NCI-H82 treated with DMSO at 0.1 percent for 48 hours (cell line): ENCODE measurements around the gene HMCN1.

Experiments used
- DNase-seq: peaks from one replicate; lab custom pipeline; 2025; ENCODE audit not compliant: unreplicated experiment; lab: John Stamatoyannopoulos, UW

The HMCN1 gene

GRCh38 chr1:185733818-185734735 is at the start of gene HMCN1:
HMCN1 (plus strand) TSS chr1:185734391; CDS start chr1:185734780, 389 bp downstream.
- DNase-seq: peak; percentile 19

- DNase-seq: no peak
Measured at GRCh38 chr1:185686821-185687778, 47.1 kb upstream of the HMCN1 start.

- DNase-seq: no peak
Measured at GRCh38 chr1:185690527-185690926, 43.7 kb upstream of the HMCN1 start.

- DNase-seq: no peak
Measured at GRCh38 chr1:185693654-185694053, 40.5 kb upstream of the HMCN1 start.

GRCh38 chr1:185694081-185694480 is 40.1 kb upstream of the HMCN1 start:
- no peak for DNase-seq

GRCh38 chr1:185695299-185695698 is 38.9 kb upstream of the HMCN1 start:
- no peak for DNase-seq

GRCh38 chr1:185696422-185697150 is 37.6 kb upstream of the HMCN1 start:
- DNase-seq: no peak

GRCh38 chr1:185699874-185700273 is 34.3 kb upstream of the HMCN1 start:
- DNase-seq: no peak

GRCh38 chr1:185701650-185702049 is 32.5 kb upstream of the HMCN1 start:
- DNase-seq: no peak

GRCh38 chr1:185704181-185704580 is 30.0 kb upstream of the HMCN1 start:
- no peak for DNase-seq

- DNase-seq: no peak
Measured at GRCh38 chr1:185716095-185716494, 18.1 kb upstream of the HMCN1 start.

- DNase-seq: no peak
Measured at GRCh38 chr1:185719021-185719420, 15.2 kb upstream of the HMCN1 start.

GRCh38 chr1:185720633-185721272 is 13.4 kb upstream of the HMCN1 start:
- DNase-seq: no peak

GRCh38 chr1:185721553-185721952 is 12.6 kb upstream of the HMCN1 start:
- DNase-seq: no peak

- no peak for DNase-seq
Measured at GRCh38 chr1:185722098-185722497, 12.1 kb upstream of the HMCN1 start.

- no peak for DNase-seq
Measured at GRCh38 chr1:185727726-185728125, 6.5 kb upstream of the HMCN1 start.

- no peak for DNase-seq
Measured at GRCh38 chr1:185731446-185731845, 2.7 kb upstream of the HMCN1 start.

GRCh38 chr1:185732951-185733350 is 1.2 kb upstream of the HMCN1 start:
- DNase-seq: no peak

- DNase-seq: no peak
Measured at GRCh38 chr1:185734929-185735700, 924 bp downstream of the HMCN1 start.

GRCh38 chr1:185735701-185736064 is 1.5 kb downstream of the HMCN1 start:
- no peak for DNase-seq
